ENCODE measurements around the gene PIBF1.
"Not testable (repeated sequence)": the region's sequence is repeated elsewhere in the genome, so short reads cannot be mapped to it uniquely, and the experiment has no call there.

The PIBF1 gene, protein sequence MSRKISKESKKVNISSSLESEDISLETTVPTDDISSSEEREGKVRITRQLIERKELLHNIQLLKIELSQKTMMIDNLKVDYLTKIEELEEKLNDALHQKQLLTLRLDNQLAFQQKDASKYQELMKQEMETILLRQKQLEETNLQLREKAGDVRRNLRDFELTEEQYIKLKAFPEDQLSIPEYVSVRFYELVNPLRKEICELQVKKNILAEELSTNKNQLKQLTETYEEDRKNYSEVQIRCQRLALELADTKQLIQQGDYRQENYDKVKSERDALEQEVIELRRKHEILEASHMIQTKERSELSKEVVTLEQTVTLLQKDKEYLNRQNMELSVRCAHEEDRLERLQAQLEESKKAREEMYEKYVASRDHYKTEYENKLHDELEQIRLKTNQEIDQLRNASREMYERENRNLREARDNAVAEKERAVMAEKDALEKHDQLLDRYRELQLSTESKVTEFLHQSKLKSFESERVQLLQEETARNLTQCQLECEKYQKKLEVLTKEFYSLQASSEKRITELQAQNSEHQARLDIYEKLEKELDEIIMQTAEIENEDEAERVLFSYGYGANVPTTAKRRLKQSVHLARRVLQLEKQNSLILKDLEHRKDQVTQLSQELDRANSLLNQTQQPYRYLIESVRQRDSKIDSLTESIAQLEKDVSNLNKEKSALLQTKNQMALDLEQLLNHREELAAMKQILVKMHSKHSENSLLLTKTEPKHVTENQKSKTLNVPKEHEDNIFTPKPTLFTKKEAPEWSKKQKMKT

DNA sequence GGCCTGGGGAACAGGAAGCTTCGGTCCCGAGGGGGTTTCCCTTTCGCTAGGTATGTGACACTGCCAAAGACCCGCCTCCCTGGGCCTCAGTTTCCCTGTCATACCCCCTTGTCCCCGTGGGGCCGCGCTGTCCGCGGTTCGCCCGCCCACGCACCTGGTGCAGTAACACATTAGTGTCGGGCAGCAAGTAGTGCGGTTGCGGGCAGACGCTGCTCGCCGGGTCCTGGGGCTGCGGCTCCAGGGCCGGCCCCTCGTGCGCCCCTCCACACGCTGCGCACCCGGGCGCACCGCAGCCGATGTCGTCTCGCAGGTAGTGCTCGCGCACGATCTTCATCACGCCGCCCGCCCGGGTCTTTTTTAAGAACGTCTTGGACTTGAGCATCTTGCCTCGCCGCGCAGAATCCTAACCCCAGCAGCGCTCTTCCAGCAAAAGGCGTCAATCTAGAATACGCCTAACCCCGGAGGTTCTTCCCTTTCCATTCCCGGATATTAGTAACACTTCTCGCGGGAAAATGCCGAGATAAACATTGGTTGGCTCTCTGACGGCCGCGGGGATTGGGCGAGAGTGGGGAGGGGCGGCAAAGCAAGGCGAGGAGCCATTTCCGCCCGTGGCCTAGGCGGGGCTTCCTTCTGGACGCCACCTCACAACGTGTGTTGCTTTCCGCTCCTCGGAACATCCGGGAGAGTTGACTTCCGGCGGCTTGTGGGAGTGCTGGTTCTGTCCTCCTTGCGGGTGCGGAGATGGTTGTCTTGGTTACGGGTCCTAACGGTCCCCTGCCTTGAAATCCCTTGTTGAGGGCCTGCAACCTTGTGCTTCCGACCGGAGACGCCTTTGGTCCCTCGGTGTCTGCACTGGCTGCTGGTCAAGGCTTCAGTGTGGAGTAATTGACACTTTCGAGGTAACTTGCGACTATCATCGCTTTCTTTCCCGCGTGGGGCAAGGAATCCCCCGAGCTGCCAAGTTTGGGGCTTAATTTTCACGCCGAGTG lies at the start of gene PIBF1, which contains the start of gene DIS3:
Gene PIBF1 (plus strand): TSS at position 683 of the 989 bp plus-strand sequence. CDS start 1,337 bp downstream, outside the sequence.
Gene DIS3 (minus strand): TSS at position 450 of the 989 bp plus-strand sequence. CDS start 68 bp downstream, at position 382.
- peak; percentile 97 for DNase-seq

DNA sequence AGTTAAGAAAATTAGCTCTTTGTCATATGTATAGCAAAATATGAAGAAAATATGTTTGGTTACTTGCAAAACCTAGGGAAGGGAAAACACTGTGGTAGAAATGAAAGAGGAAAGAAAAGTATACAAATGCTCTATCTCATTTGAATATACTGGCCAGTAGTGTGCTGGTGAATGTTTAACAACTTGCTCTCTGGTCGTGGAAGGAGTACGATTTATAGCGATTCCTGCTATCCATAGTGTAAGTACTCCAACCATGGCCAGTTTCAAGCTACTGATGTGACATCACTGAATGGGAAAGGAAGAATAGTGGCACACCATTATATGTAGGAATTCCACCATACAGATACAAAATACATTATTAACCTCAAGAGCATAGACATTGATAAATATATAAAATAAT lies 44.9 kb upstream of the PIBF1 start:
- no peak for DNase-seq

GRCh38 chr13:72740015-72740414 lies 41.9 kb upstream of the PIBF1 start:
- no peak for DNase-seq

DNA sequence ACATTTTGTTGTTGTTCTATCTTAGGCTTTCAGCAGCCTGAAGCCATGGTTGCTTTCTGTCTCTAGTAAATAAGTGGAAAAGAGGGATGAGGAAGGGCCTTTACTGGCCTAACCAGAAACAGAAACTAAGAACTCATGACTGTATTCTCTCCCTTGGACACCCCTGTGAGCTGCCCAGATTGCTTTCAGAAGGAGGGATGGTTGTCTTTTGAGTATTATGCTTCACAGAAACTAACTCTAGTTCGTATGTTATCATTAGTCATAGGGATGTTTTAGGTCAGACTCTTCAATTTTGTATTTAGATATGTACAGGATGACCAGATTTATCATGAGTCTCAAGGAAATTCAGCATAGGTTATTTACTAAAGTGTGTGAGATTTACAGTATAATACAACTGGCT lies 36.7 kb upstream of the PIBF1 start:
- no peak for DNase-seq

GRCh38 chr13:72751220-72751619 lies 30.7 kb upstream of the PIBF1 start:
- no peak for DNase-seq

DNA sequence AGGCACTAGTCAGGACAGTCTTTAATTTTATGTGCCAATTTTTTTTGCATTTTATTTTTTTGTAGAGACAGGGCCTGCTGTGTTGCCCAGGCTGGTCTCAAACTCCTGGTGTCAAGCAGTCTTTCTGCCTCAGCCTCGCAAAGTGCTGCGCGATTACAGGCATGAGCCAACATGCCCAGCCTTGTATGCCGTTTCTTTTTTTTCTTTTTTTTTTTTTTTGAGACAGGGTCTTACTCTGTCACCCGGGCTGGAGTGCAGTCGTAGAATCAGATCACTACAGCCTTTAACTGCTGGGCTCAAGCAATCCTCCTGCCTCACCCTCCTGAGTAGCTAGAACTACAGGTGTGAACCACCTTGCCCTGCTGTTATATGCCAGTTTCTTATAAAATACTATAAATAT lies 27.8 kb upstream of the PIBF1 start:
- no peak for DNase-seq

- no peak for DNase-seq
Measured at GRCh38 chr13:72757792-72758535, 24.0 kb upstream of the PIBF1 start.

DNA sequence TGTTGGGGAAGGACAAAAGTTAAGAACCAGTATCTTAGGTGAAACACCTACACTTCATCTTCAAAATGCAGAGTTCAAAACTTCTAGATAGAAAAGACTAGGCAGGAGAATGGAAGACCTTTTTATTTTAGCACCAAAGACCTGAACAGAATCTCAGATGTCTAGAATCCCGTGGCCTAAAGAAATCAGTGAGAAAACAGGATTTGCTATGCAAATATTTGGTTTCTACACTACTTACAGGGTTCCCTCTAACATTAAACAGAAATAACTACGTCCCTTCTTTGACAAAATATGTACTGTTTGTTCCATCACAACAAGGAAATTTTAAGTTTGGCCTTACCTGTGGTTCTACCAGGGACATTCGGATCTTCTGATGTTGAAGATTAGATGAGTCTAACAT lies 21.7 kb upstream of the PIBF1 start:
- no peak for DNase-seq

- DNase-seq, result no peak
Measured at GRCh38 chr13:72763411-72763810, 18.5 kb upstream of the PIBF1 start.

- no peak for DNase-seq
Measured at GRCh38 chr13:72774019-72774418, 7.9 kb upstream of the PIBF1 start.

GRCh38 chr13:72782717-72783116 lies 784 bp downstream of the PIBF1 start:
- DNase-seq, result peak; percentile 39

GRCh38 chr13:72784679-72785078 lies 2.7 kb downstream of the PIBF1 start:
- not testable (repeated sequence) for DNase-seq

GRCh38 chr13:72788831-72789230 lies 6.9 kb downstream of the PIBF1 start:
- no peak for DNase-seq

GRCh38 chr13:72792640-72793039 lies 10.7 kb downstream of the PIBF1 start:
- no peak for DNase-seq

DNA sequence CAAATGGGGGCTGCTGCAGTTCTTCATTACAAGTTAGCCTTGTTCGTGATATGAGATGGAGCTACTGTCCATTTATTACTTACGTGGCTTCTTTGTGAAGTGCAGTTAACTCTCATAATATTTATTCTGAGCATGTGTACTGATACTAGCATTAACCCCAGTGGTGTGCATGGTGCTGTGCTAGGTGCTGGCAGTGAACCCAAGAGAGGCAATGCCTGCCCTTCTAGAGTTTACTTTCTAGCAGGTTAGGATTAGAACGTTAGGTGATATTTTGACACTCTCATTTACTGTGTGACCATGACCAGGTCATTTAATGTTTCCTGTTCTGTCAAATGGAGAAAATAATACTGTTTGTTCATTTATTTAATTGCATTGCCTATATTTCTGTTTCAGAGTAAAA lies 16.9 kb downstream of the PIBF1 start:
- no peak for DNase-seq

- no peak for DNase-seq
Measured at GRCh38 chr13:72804301-72804700, 22.4 kb downstream of the PIBF1 start.

- DNase-seq, result no peak
Measured at GRCh38 chr13:72805676-72806346, 23.9 kb downstream of the PIBF1 start.

DNA sequence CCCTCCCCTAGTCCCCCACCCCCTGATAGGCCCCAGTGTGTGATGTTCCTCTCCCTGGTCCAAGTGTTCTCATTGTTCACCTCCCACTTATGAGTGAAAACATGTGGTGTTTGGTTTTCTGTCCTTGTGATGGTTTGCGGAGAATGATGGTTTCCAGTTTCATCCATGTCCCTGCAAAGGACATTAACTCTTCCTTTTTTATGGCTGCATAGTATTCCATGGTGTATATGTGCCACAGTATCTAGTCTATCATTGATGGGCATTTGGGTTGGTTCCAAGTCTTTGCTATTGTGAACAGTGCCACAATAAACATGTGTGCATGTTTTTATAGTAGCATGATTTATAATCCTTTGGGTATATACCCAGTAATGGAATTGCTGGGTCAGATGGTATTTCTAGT lies 24.6 kb downstream of the PIBF1 start:
- not testable (repeated sequence) for DNase-seq

GRCh38 chr13:72808917-72809500 lies 27.1 kb downstream of the PIBF1 start:
- peak; percentile 22 for DNase-seq

DNA sequence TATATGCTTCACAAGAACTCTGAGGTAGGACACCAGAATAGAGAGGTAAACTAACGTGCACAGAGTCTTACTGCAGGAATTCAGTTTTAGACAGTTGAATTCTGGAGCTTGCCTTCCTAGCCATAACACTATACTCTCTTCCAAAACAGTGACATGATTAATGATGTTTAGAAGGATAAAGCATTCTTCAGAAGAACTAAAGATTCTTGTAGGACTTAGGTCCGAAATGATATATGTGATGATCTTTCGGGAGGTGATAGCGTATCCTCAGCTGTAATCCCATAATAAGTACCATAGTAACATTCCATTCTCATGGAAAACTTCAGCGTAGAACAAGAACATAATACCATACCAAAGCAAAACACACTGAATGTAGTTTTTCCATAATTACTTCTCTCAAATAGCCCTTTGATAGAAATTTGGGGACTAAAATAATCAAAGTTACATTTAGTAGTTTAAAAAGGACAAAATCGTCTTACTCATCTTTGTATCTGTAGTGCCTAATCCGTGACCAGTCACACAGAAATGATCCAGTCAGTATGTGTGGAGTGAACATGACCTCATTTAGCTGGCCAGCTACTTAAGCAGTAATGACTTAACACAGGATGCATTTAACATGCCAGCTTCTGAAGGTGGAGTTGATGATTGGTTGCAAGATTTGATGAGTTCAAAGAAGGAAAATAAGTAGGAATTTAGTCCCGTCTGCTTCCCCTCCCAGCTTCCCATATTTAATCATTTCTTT lies 38.4 kb downstream of the PIBF1 start:
- no peak for DNase-seq

Measured in CD4-positive, alpha-beta T cell treated with Interleukin-17A for 1 hour (primary cell).